Activated CD8-positive, alpha-beta memory T cell treated with anti-CD3 and anti-CD28 coated beads for 4 hours (primary cell): Measurements from ENCODE around the gene HOXD12.

Experiments
- DNase-seq, 2 donors: peaks; one replicate each; pipeline ENCODE4 v3.0.0-alpha.2; 2020; ENCODE audit warnings: low read depth in 2 of 2

The HOXD12 gene

DNA sequence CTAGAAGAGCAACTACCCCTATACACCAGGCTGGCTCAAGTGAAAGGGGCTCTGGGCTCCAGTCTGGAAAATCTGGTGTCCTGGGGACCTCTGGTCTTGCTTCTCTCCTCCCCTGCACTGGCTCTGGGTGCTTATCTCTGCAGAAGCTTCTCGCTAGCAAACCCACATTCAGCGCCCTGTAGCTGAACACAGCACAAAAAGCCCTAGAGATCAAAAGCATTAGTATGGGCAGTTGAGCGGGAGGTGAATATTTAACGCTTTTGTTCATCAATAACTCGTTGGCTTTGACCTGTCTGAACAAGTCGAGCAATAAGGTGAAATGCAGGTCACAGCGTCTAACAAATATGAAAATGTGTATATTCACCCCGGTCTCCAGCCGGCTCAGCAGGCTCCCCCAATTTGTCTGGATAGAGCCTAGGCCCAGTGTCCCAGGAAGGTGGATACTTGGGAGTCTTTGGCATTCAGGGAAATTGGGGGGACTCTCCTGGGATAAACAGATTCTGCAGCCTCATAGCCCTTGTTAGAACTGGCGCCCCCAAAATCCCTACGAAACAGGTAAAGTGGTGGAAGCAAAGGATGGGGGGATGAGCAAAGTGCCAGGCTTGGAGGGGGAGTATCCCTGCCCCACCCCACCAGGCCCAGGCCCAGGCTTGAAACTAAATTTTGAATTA is 49.3 kb downstream of the HOXD12 start:
- DNase-seq = no peak

DNA sequence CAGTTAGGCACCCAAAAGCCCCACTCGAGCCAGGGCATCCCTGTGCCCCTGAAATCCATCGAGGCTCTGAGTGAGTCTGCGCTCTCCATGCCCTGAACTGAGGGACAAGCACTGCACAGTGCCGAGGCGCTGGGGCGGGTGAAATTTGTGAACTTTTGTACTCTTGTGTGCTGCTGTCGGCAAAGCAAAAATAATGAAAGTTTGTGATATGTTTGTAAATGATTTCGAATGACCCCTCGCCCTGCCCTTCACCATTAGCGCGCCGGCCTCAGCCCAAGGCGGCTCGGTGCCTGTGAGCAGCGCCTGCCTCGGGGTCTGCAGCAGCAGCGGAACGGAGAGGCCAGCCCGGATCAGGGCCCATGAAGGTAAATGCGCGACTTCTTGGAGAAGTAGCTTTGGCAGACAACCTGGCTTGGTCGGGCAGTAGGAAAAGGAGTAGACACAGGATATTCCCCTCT is 49.9 kb downstream of the HOXD12 start:
- DNase-seq = no peak

DNA sequence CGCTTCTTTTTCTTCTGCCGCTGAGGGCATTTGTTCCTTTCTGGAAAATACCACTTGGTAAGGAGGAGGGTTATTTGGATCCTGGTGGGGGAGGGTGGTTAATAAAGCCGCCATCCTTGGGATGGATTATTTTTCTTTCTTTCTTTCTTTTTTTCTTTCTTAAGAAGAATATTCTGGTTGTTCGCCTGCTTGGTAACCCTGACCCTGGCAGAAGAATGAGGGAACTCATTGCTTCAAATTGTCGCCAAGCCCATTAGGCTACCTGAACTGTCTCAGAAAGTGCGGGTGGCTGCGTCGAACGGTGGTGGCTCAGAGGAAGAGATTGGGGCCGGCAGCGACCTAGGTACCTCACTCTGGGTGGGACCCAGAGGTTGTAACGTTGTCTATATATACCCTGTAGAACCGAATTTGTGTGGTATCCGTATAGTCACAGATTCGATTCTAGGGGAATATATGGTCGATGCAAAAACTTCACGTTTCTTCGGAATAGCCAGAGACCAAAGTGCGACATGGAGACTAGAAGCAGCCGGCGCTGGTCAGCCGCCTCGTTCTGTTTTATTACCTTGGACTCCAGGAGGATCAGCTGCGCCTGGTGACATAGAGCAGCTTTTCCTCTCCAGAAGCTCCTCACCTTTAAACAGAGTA is 50.5 kb downstream of the HOXD12 start:
- DNase-seq = no peak

DNA sequence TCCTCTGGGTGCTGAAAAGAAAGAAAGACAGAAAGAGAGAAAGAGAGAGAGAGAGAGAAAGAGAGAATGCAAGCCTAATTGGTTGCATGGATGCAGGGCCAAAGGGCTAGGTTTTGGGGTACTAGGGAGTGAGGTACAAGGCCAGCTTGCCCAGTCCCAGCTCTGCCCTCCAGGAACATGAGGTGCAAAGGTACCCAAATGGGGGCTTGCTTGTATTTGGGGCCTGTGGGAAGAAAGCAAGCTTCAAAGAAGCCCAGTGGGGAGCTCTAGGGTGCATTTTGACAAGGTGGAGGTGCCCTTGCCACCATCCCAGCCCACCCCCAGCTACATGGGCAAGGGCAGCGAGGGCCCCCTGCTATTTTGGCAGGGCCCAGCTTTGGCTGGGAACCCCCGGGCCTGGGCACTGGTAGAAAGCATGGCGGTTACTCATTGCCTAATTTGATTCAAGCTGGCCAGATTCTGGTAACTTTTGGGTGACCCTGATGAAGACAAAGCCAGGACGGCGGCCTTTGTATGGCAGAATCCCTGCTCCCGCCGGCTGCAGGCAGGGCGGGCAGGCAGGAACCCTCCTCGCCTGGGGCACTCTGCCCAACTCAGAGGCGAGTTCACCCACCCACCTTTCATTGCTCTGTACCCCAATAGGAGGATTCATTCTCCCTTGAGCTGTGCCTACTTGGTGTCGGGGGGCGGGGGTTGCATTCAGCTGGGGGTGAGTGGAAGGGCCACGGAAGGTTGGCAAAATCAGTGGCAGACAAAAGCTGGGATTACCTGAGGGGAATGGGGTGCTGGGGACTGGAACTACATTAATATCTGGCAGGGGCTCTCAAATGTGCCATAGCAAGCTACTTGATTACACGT is 51.2 kb downstream of the HOXD12 start:
- DNase-seq = no peak

DNA sequence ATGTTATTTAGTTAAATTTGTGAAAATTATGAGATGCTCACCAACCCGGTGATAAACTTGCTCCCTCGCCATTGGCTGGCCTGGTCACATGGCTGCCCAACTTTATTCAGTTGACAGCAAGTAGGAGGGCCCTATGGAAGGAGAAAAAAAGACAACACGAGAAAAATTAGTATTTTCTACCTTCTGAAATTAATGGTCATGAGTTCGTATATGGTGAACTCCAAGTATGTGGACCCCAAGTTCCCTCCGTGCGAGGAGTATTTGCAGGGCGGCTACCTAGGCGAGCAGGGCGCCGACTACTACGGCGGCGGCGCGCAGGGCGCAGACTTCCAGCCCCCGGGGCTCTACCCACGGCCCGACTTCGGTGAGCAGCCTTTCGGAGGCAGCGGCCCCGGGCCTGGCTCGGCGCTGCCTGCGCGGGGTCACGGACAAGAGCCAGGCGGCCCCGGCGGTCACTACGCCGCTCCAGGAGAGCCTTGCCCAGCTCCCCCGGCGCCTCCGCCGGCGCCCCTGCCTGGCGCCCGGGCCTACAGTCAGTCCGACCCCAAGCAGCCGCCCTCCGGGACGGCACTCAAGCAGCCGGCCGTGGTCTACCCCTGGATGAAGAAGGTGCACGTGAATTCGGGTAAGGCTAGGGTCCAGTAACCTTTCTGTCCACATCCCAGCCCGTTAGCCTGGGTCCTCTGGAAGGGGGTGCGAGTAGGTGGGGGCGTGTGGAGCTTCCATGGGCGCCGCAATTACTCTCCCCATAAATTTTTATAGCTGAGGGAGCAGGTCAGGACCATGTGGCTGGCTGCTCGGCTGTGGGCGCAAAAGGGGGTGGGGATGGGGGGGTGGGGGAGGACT is 52.1 kb downstream of the HOXD12 start, which contains the start of gene HOXD4:
TSS of gene HOXD4 (plus strand) at position 109 of the 846 bp plus-strand sequence. CDS start at position 193, 84 bp downstream.
- no peak for DNase-seq
